ENCODE data around the gene SMIM17. TPM values are rescaled to one million over a fixed set of nuclear protein-coding genes. Genes with fewer than 3 reads are reported as not detected.
"Not testable (repeated sequence)": the region's sequence is repeated elsewhere in the genome, so short reads cannot be mapped to it uniquely, and the experiment has no call there.

Gene SMIM17
- total RNA-seq, 2 experiments from 2014 or later = 0.31 TPM; not detected in 1

GRCh38 chr19:56663931-56664500 lies 21.1 kb downstream of the SMIM17 start:
- H3K4me1 Mint-ChIP-seq (ENCODE audit: low read depth) = no peaks in the 10 kb centered on the region
- H3K36me3 Mint-ChIP-seq (ENCODE audit: low read depth) = peaks cover 42% of the 10 kb centered on the region
- no peaks in the 10 kb centered on the region for H3K27me3 Mint-ChIP-seq (ENCODE audit: low read depth)
- DNase-seq = no peak
- ChIA-PET CTCF (no interaction called here), POLR2A (no interaction called here)
- H3K9me3 Mint-ChIP-seq (ENCODE audit: insufficient read depth) = peaks cover 29% of the 10 kb centered on the region
- H3K4me3 Mint-ChIP-seq = no peak overlapping the region
- ATAC-seq = no peak
- H3K27ac Mint-ChIP-seq = no peak overlapping the region

GRCh38 chr19:56664511-56664910 lies 21.6 kb downstream of the SMIM17 start:
- ATAC-seq (no peak), DNase-seq (no peak)
- Mint-ChIP-seq H3K9me3 (ENCODE audit: insufficient read depth) (peaks cover 26% of the 10 kb centered on the region), H3K4me3 (no peak overlapping the region), H3K4me1 (ENCODE audit: low read depth) (no peaks in the 10 kb centered on the region), H3K36me3 (ENCODE audit: low read depth) (peaks cover 39% of the 10 kb centered on the region), H3K27ac (no peak overlapping the region), H3K27me3 (ENCODE audit: low read depth) (no peaks in the 10 kb centered on the region)
- CTCF ChIA-PET = no interaction called here
- POLR2A ChIA-PET = no interaction called here

- CTCF ChIA-PET = no interaction called here
- no peak for ATAC-seq
- no peak for DNase-seq
- peaks cover 34% of the 10 kb centered on the region for H3K36me3 Mint-ChIP-seq (ENCODE audit: low read depth)
- H3K27me3 Mint-ChIP-seq (ENCODE audit: low read depth) = no peaks in the 10 kb centered on the region
- H3K4me1 Mint-ChIP-seq (ENCODE audit: low read depth) = peaks cover 12% of the 10 kb centered on the region
- no peak overlapping the region for H3K4me3 Mint-ChIP-seq
- H3K27ac Mint-ChIP-seq = no peak overlapping the region
- POLR2A ChIA-PET = no interaction called here
- H3K9me3 Mint-ChIP-seq (ENCODE audit: insufficient read depth) = peaks cover 14% of the 10 kb centered on the region
These were observed 24.4 kb downstream of the SMIM17 start for GRCh38 chr19:56667311-56667870.

GRCh38 chr19:56668676-56669075 lies 25.7 kb downstream of the SMIM17 start:
- peaks cover 11% of the 10 kb centered on the region for H3K9me3 Mint-ChIP-seq (ENCODE audit: insufficient read depth)

GRCh38 chr19:56670401-56670960 lies 27.5 kb downstream of the SMIM17 start:
- peaks cover 11% of the 10 kb centered on the region for H3K36me3 Mint-ChIP-seq (ENCODE audit: low read depth)
- peak overlapping the region; percentile 41 for H3K27ac Mint-ChIP-seq
- no peak for DNase-seq
- no peak for ATAC-seq
- H3K27me3 Mint-ChIP-seq (ENCODE audit: low read depth) = no peaks in the 10 kb centered on the region
- H3K4me3 Mint-ChIP-seq = peak overlapping the region; percentile 80
- peaks cover 12% of the 10 kb centered on the region for H3K4me1 Mint-ChIP-seq (ENCODE audit: low read depth)
- peaks cover 11% of the 10 kb centered on the region for H3K9me3 Mint-ChIP-seq (ENCODE audit: insufficient read depth)
- ChIA-PET CTCF (no interaction called here), POLR2A (no interaction called here)

More at GRCh38 chr19:56668676-56669075, 25.7 kb downstream of the SMIM17 start:
- POLR2A ChIA-PET = no interaction called here
- Mint-ChIP-seq H3K4me3 (no peak overlapping the region), H3K4me1 (ENCODE audit: low read depth) (peaks cover 12% of the 10 kb centered on the region), H3K27me3 (ENCODE audit: low read depth) (no peaks in the 10 kb centered on the region), H3K36me3 (ENCODE audit: low read depth) (peaks cover 25% of the 10 kb centered on the region), H3K27ac (no peak overlapping the region)
- no peak for DNase-seq
- ATAC-seq = no peak
- CTCF ChIA-PET = no interaction called here

- POLR2A ChIA-PET = no interaction called here
- ATAC-seq = no peak
- H3K27ac Mint-ChIP-seq = peak overlapping the region; percentile 88
These were observed 28.1 kb downstream of the SMIM17 start for GRCh38 chr19:56670961-56671612.

GRCh38 chr19:56671613-56671994 lies 28.6 kb downstream of the SMIM17 start, which contains the start of gene ZNF835:
Gene ZNF835 (minus strand): TSS chr19:56671757. CDS start chr19:56665198, 6,559 bp downstream.
- Mint-ChIP-seq H3K36me3 (ENCODE audit: low read depth) (peaks cover 10% of the 10 kb centered on the region), H3K27ac (peak within 1 kb of the TSS; percentile 88), H3K4me3 (peak within 1 kb of the TSS; percentile 80), H3K4me1 (ENCODE audit: low read depth) (peaks cover 12% of the 10 kb centered on the region), H3K27me3 (ENCODE audit: low read depth) (no peaks in the 10 kb centered on the region), H3K9me3 (ENCODE audit: insufficient read depth) (peaks cover 11% of the 10 kb centered on the region)
- POLR2A ChIA-PET = interaction anchor here (0.6 kb wide), 1 partner anchor 1011 kb away, joined by 3 read pairs; no protein-coding TSS in a partner anchor
- CTCF ChIA-PET = no interaction called here
- ATAC-seq (peak; percentile 93), DNase-seq (peak; percentile 88)

More at GRCh38 chr19:56670961-56671612, 28.1 kb downstream of the SMIM17 start:
- no peaks in the 10 kb centered on the region for H3K27me3 Mint-ChIP-seq (ENCODE audit: low read depth)
- H3K36me3 Mint-ChIP-seq (ENCODE audit: low read depth) = peaks cover 10% of the 10 kb centered on the region
- CTCF ChIA-PET = no interaction called here
- peak overlapping the region; percentile 80 for H3K4me3 Mint-ChIP-seq
- DNase-seq = no peak
- peaks cover 11% of the 10 kb centered on the region for H3K9me3 Mint-ChIP-seq (ENCODE audit: insufficient read depth)
- peaks cover 12% of the 10 kb centered on the region for H3K4me1 Mint-ChIP-seq (ENCODE audit: low read depth)

- ATAC-seq; H3K9me3 Mint-ChIP-seq (ENCODE audit: insufficient read depth); DNase-seq; H3K27ac Mint-ChIP-seq; H3K36me3 Mint-ChIP-seq (ENCODE audit: low read depth); H3K4me3 Mint-ChIP-seq; POLR2A ChIA-PET; CTCF ChIA-PET; H3K27me3 Mint-ChIP-seq (ENCODE audit: low read depth): not testable (repeated sequence)
- peaks cover 12% of the 10 kb centered on the region for H3K4me1 Mint-ChIP-seq (ENCODE audit: low read depth)
These were observed 29.7 kb downstream of the SMIM17 start for GRCh38 chr19:56672610-56673009.

- peaks cover 15% of the 10 kb centered on the region for H3K9me3 Mint-ChIP-seq (ENCODE audit: insufficient read depth)
- ChIA-PET CTCF (no interaction called here), POLR2A (no interaction called here)
- H3K4me1 Mint-ChIP-seq (ENCODE audit: low read depth) = no peaks in the 10 kb centered on the region
- no peaks in the 10 kb centered on the region for H3K27me3 Mint-ChIP-seq (ENCODE audit: low read depth)
- no peak overlapping the region for H3K4me3 Mint-ChIP-seq
- ATAC-seq (no peak), DNase-seq (no peak)
- H3K36me3 Mint-ChIP-seq (ENCODE audit: low read depth) = no peaks in the 10 kb centered on the region
- no peak overlapping the region for H3K27ac Mint-ChIP-seq
These were observed 35.2 kb downstream of the SMIM17 start for GRCh38 chr19:56678205-56678604.

GRCh38 chr19:56681702-56682101 lies 38.7 kb downstream of the SMIM17 start:
- ChIA-PET CTCF (no interaction called here), POLR2A (no interaction called here)
- Mint-ChIP-seq H3K4me3 (no peak overlapping the region), H3K27me3 (ENCODE audit: low read depth) (no peaks in the 10 kb centered on the region), H3K4me1 (ENCODE audit: low read depth) (no peaks in the 10 kb centered on the region), H3K36me3 (ENCODE audit: low read depth) (no peaks in the 10 kb centered on the region), H3K27ac (no peak overlapping the region), H3K9me3 (ENCODE audit: insufficient read depth) (peaks cover 20% of the 10 kb centered on the region)
- ATAC-seq (no peak), DNase-seq (no peak)

- no peaks in the 10 kb centered on the region for H3K4me1 Mint-ChIP-seq (ENCODE audit: low read depth)
- ChIA-PET POLR2A (no interaction called here), CTCF (no interaction called here)
- no peaks in the 10 kb centered on the region for H3K36me3 Mint-ChIP-seq (ENCODE audit: low read depth)
- ATAC-seq = no peak
- no peak overlapping the region for H3K27ac Mint-ChIP-seq
- H3K9me3 Mint-ChIP-seq (ENCODE audit: insufficient read depth) = peaks cover 19% of the 10 kb centered on the region
- H3K27me3 Mint-ChIP-seq (ENCODE audit: low read depth) = no peaks in the 10 kb centered on the region
- no peak overlapping the region for H3K4me3 Mint-ChIP-seq
- no peak for DNase-seq
These were observed 40.2 kb downstream of the SMIM17 start for GRCh38 chr19:56683116-56683515.

- POLR2A ChIA-PET = no interaction called here
- H3K4me3 Mint-ChIP-seq = no peak overlapping the region
- ATAC-seq = no peak
These were observed 44.1 kb downstream of the SMIM17 start for GRCh38 chr19:56687031-56687430.

More at GRCh38 chr19:56687031-56687430, 44.1 kb downstream of the SMIM17 start:
- CTCF ChIA-PET = no interaction called here
- peaks cover 17% of the 10 kb centered on the region for H3K9me3 Mint-ChIP-seq (ENCODE audit: insufficient read depth)
- no peak overlapping the region for H3K27ac Mint-ChIP-seq
- DNase-seq = no peak
- no peaks in the 10 kb centered on the region for H3K36me3 Mint-ChIP-seq (ENCODE audit: low read depth)
- H3K27me3 Mint-ChIP-seq (ENCODE audit: low read depth) = no peaks in the 10 kb centered on the region
- H3K4me1 Mint-ChIP-seq (ENCODE audit: low read depth) = no peaks in the 10 kb centered on the region

All from activated CD8-positive, alpha-beta T cell treated with anti-CD3 and anti-CD28 coated beads, Interleukin-2, amount 10 ng/mL, durations not matched to agents 7 days and 5 days (primary cell).